ENCODE measurements around the gene DCC. TPM values are rescaled to one million over a fixed set of nuclear protein-coding genes. Genes with fewer than 3 reads are reported as not detected.

The DCC gene
- total and polyA plus RNA-seq, 10 donors: 0.03 to 9.2 (median 0.91) TPM; not detected in 1

- Histone ChIP-seq H3K4me3 (no peak overlapping the region), H3K27ac (no peak overlapping the region), H3K9me3 (peaks cover 0 to 4% (median 0%) of the 10 kb centered on the region in 8 donors), H3K36me3 (no peaks in the 10 kb centered on the region), H3K27me3 (replicated peaks in 1 of 7) (no peaks in the 10 kb centered on the region), H3K4me1 (no peaks in the 10 kb centered on the region)
- TF ChIP-seq CTCF (IDR thresholded peaks at IDR 0.05 in 8 of 11, conservative IDR thresholded peaks at IDR 0.05 in 3 of 11): no peak
- no peak for TF ChIP-seq POLR2AphosphoS5 (IDR thresholded peaks at IDR 0.05)
- TF ChIP-seq POLR2A (IDR thresholded peaks at IDR 0.05): no peak
- intact Hi-C loops (cut with DNase I; ENCODE audit: low total_unique reads): no loop called here
- 75 to 83% (median 81%) methylated on average over 9 of the region's 9 CpGs for WGBS, 5 donors
- DNase-seq: no peak
Measured at GRCh38 chr18:52766002-52766545, 426.1 kb downstream of the DCC start.

- H3K36me3 ChIP-seq: no peaks in the 10 kb centered on the region
- 66 to 77% (median 69%) methylated on average over 5 of the region's 5 CpGs for whole genome bisulfite sequencing, 5 donors
- intact Hi-C loops (cut with DNase I; ENCODE audit: low total_unique reads): no loop called here
- no peak overlapping the region for H3K4me3 ChIP-seq
- H3K4me1 ChIP-seq: no peaks in the 10 kb centered on the region
- H3K9me3 ChIP-seq: peaks cover 0 to 13% (median 0%) of the 10 kb centered on the region in 8 donors
- DNase-seq: no peak
- H3K27ac ChIP-seq: no peak overlapping the region
- no peaks in the 10 kb centered on the region for H3K27me3 ChIP-seq (replicated peaks in 1 of 7)
- TF ChIP-seq CTCF (IDR thresholded peaks at IDR 0.05 in 8 of 11, conservative IDR thresholded peaks at IDR 0.05 in 3 of 11) (no peak), POLR2A (IDR thresholded peaks at IDR 0.05) (no peak), POLR2AphosphoS5 (IDR thresholded peaks at IDR 0.05) (no peak)
Measured at GRCh38 chr18:52781113-52781512, 441.1 kb downstream of the DCC start.

GRCh38 chr18:52791321-52791720 is 451.3 kb downstream of the DCC start:
- DNase-seq: no peak
- Histone ChIP-seq H3K27ac (no peak overlapping the region), H3K36me3 (no peaks in the 10 kb centered on the region), H3K27me3 (replicated peaks in 1 of 7) (no peaks in the 10 kb centered on the region), H3K4me3 (no peak overlapping the region), H3K4me1 (no peaks in the 10 kb centered on the region), H3K9me3 (peaks cover 3 to 76% (median 63%) of the 10 kb centered on the region in 8 donors)
- TF ChIP-seq POLR2A (IDR thresholded peaks at IDR 0.05) (no peak), POLR2AphosphoS5 (IDR thresholded peaks at IDR 0.05) (no peak), CTCF (IDR thresholded peaks at IDR 0.05 in 8 of 11, conservative IDR thresholded peaks at IDR 0.05 in 3 of 11) (no peak)
- intact Hi-C loops (cut with DNase I; ENCODE audit: low total_unique reads): no loop called here
- 22 to 63% (median 42%) methylated on average over 2 of the region's 2 CpGs for WGBS, 5 donors

GRCh38 chr18:52812834-52813233 is 472.8 kb downstream of the DCC start:
- no peaks in the 10 kb centered on the region for H3K36me3 ChIP-seq
- WGBS, 5 donors: 80 to 91% (median 80%) methylated on average over 1 of the region's 1 CpG
- intact Hi-C loops (cut with DNase I; ENCODE audit: low total_unique reads): no loop called here

More at GRCh38 chr18:52812834-52813233, 472.8 kb downstream of the DCC start:
- H3K27ac ChIP-seq: no peak overlapping the region
- no peak overlapping the region for H3K4me3 ChIP-seq
- H3K4me1 ChIP-seq: no peaks in the 10 kb centered on the region
- peaks cover 0 to 21% (median 1%) of the 10 kb centered on the region in 8 donors for H3K9me3 ChIP-seq
- no peak for DNase-seq
- no peaks in the 10 kb centered on the region for H3K27me3 ChIP-seq (replicated peaks in 1 of 7)
- no peak for TF ChIP-seq POLR2A (IDR thresholded peaks at IDR 0.05)
- no peak for TF ChIP-seq CTCF (IDR thresholded peaks at IDR 0.05 in 8 of 11, conservative IDR thresholded peaks at IDR 0.05 in 3 of 11)

Measured in spleen (tissue), 11 donors.